ENCODE results near the gene KMT2C. TPM values are rescaled to one million over a fixed set of nuclear protein-coding genes. Genes with fewer than 3 reads are reported as not detected.

Gene KMT2C
- total RNA-seq, 1 donor = 122 TPM

GRCh38 chr7:152106990-152107389, 328.8 kb downstream of the KMT2C start:
- no peaks in the 10 kb centered on the region for H3K9me3 ChIP-seq (ENCODE audit: low read depth, low read length)

GRCh38 chr7:152105205-152105604, 330.6 kb downstream of the KMT2C start:
- Histone ChIP-seq H3K27me3 (ENCODE audit: insufficient read depth, low read length) (no peaks in the 10 kb centered on the region), H3K4me1 (ENCODE audit: insufficient read depth, low read length) (no peaks in the 10 kb centered on the region), H3K9me3 (ENCODE audit: low read depth, low read length) (no peaks in the 10 kb centered on the region), H3K4me3 (ENCODE audit: low read length) (no peak overlapping the region)

More at GRCh38 chr7:152106990-152107389, 328.8 kb downstream of the KMT2C start:
- Histone ChIP-seq H3K4me3 (ENCODE audit: low read length) (no peak overlapping the region), H3K27me3 (ENCODE audit: insufficient read depth, low read length) (no peaks in the 10 kb centered on the region), H3K4me1 (ENCODE audit: insufficient read depth, low read length) (no peaks in the 10 kb centered on the region)

- Histone ChIP-seq H3K4me3 (ENCODE audit: low read length) (no peak overlapping the region), H3K4me1 (ENCODE audit: insufficient read depth, low read length) (no peaks in the 10 kb centered on the region), H3K27me3 (ENCODE audit: insufficient read depth, low read length) (no peaks in the 10 kb centered on the region), H3K9me3 (ENCODE audit: low read depth, low read length) (no peaks in the 10 kb centered on the region)
These were observed 332.1 kb downstream of the KMT2C start for GRCh38 chr7:152103691-152104090.

GRCh38 chr7:152103066-152103465, 332.7 kb downstream of the KMT2C start:
- Histone ChIP-seq H3K4me1 (ENCODE audit: insufficient read depth, low read length) (no peaks in the 10 kb centered on the region), H3K4me3 (ENCODE audit: low read length) (no peak overlapping the region), H3K27me3 (ENCODE audit: insufficient read depth, low read length) (no peaks in the 10 kb centered on the region), H3K9me3 (ENCODE audit: low read depth, low read length) (no peaks in the 10 kb centered on the region)

GRCh38 chr7:152097330-152097729, 338.5 kb downstream of the KMT2C start:
- Histone ChIP-seq H3K4me1 (ENCODE audit: insufficient read depth, low read length) (no peaks in the 10 kb centered on the region), H3K27me3 (ENCODE audit: insufficient read depth, low read length) (no peaks in the 10 kb centered on the region)

GRCh38 chr7:152095771-152096170, 340.0 kb downstream of the KMT2C start:
- no peak overlapping the region for H3K4me3 ChIP-seq (ENCODE audit: low read length)

More at GRCh38 chr7:152097330-152097729, 338.5 kb downstream of the KMT2C start:
- Histone ChIP-seq H3K9me3 (ENCODE audit: low read depth, low read length) (no peaks in the 10 kb centered on the region), H3K4me3 (ENCODE audit: low read length) (no peak overlapping the region)

GRCh38 chr7:152093717-152094116, 342.1 kb downstream of the KMT2C start:
- Histone ChIP-seq H3K27me3 (ENCODE audit: insufficient read depth, low read length) (no peaks in the 10 kb centered on the region), H3K9me3 (ENCODE audit: low read depth, low read length) (peaks cover 14% of the 10 kb centered on the region), H3K4me3 (ENCODE audit: low read length) (no peak overlapping the region), H3K4me1 (ENCODE audit: insufficient read depth, low read length) (no peaks in the 10 kb centered on the region)

More at GRCh38 chr7:152095771-152096170, 340.0 kb downstream of the KMT2C start:
- Histone ChIP-seq H3K27me3 (ENCODE audit: insufficient read depth, low read length) (no peaks in the 10 kb centered on the region), H3K9me3 (ENCODE audit: low read depth, low read length) (no peaks in the 10 kb centered on the region), H3K4me1 (ENCODE audit: insufficient read depth, low read length) (no peaks in the 10 kb centered on the region)

- Histone ChIP-seq H3K9me3 (ENCODE audit: low read depth, low read length) (peaks cover 28% of the 10 kb centered on the region), H3K4me3 (ENCODE audit: low read length) (no peak overlapping the region), H3K4me1 (ENCODE audit: insufficient read depth, low read length) (no peaks in the 10 kb centered on the region)
These were observed 345.1 kb downstream of the KMT2C start for GRCh38 chr7:152090747-152091146.

GRCh38 chr7:152089183-152089582, 346.6 kb downstream of the KMT2C start:
- no peaks in the 10 kb centered on the region for H3K27me3 ChIP-seq (ENCODE audit: insufficient read depth, low read length)
- no peaks in the 10 kb centered on the region for H3K4me1 ChIP-seq (ENCODE audit: insufficient read depth, low read length)
- peaks cover 28% of the 10 kb centered on the region for H3K9me3 ChIP-seq (ENCODE audit: low read depth, low read length)
- no peak overlapping the region for H3K4me3 ChIP-seq (ENCODE audit: low read length)

More at GRCh38 chr7:152090747-152091146, 345.1 kb downstream of the KMT2C start:
- no peaks in the 10 kb centered on the region for H3K27me3 ChIP-seq (ENCODE audit: insufficient read depth, low read length)

GRCh38 chr7:152086513-152086912, 349.3 kb downstream of the KMT2C start:
- Histone ChIP-seq H3K4me1 (ENCODE audit: insufficient read depth, low read length) (no peaks in the 10 kb centered on the region), H3K9me3 (ENCODE audit: low read depth, low read length) (peaks cover 28% of the 10 kb centered on the region), H3K27me3 (ENCODE audit: insufficient read depth, low read length) (no peaks in the 10 kb centered on the region), H3K4me3 (ENCODE audit: low read length) (no peak overlapping the region)

GRCh38 chr7:152085131-152085530, 350.7 kb downstream of the KMT2C start:
- H3K4me1 ChIP-seq (ENCODE audit: insufficient read depth, low read length) = no peaks in the 10 kb centered on the region
- peaks cover 28% of the 10 kb centered on the region for H3K9me3 ChIP-seq (ENCODE audit: low read depth, low read length)
- no peaks in the 10 kb centered on the region for H3K27me3 ChIP-seq (ENCODE audit: insufficient read depth, low read length)
- H3K4me3 ChIP-seq (ENCODE audit: low read length) = no peak overlapping the region

Other genes with a start within 250 kb of the KMT2C start
- 0.42 TPM for gene XRCC2, start 240.1 kb upstream of the KMT2C start, total RNA-seq

All from mononuclear cell (primary cell).